CD4-positive, alpha-beta T cell (primary cell): ENCODE data around the gene GALNT8. TPM values are rescaled to one million over a fixed set of nuclear protein-coding genes. Genes with fewer than 3 reads are reported as not detected.

Experiments used
- ATAC-seq: fragments of 200-7000 bp; cut with Tn5 transposase; one replicate; pipeline ENCODE4 v1.10.0; 2022; ENCODE audit warnings: mild to moderate bottlenecking; ENCODE audit not compliant: poor library complexity
- CTCF ChIA-PET: fragments of 350-600 bp; sonication (Branson Sonifier 250); formaldehyde crosslinking; loops from one replicate; lab custom pipeline; 2021; ENCODE audit warnings: antibody characterized with exemption, inconsistent platforms; lab: Charles Lee
- POLR2A ChIA-PET: fragments of 350-600 bp; sonication (Branson Sonifier 250); formaldehyde crosslinking; loops from one replicate; lab custom pipeline; 2021; ENCODE audit warnings: antibody characterized with exemption, inconsistent platforms; lab: Charles Lee
- DNase-seq, 14 experiments: peaks; one replicate each; pipeline ENCODE4 v3.0.0-alpha.2; 2013 to 2020; ENCODE audit warnings: mixed read lengths in 2 of 14
- H3K27ac ChIP-seq, 2 donors: one replicate each; pipeline versions ENCODE4 v1.5.1 to v1.7.0; 2013; ENCODE audit warnings: low read length in 2 of 2, low read depth in 1 of 2, mild to moderate bottlenecking in 1 of 2
- H3K27me3 ChIP-seq, 2 experiments: 1 replicate in 1 of 2; 2 replicates in 1 of 2; pipeline versions ENCODE4 v1.6.1 to v1.7.0; 2013; ENCODE audit warnings: low read length in 2 of 2, control low read depth in 1 of 2, mild to moderate bottlenecking in 1 of 2, moderate library complexity in 1 of 2; ENCODE audit not compliant: insufficient read depth in 2 of 2, control insufficient read depth in 1 of 2
- H3K36me3 ChIP-seq: one replicate; pipeline ENCODE4 v1.6.1; 2013; ENCODE audit warnings: low read length, control low read depth; ENCODE audit not compliant: insufficient read depth
- H3K4me1 ChIP-seq: one replicate; pipeline ENCODE4 v1.6.1; 2013; ENCODE audit warnings: low read length, control low read depth; ENCODE audit not compliant: insufficient read depth
- H3K4me3 ChIP-seq: one replicate; pipeline ENCODE4 v1.5.1; 2013; ENCODE audit warnings: mild to moderate bottlenecking, low read length, moderate library complexity
- H3K9me3 ChIP-seq, 2 experiments: 1 replicate in 1 of 2; 2 replicates in 1 of 2; pipeline versions ENCODE4 v1.6.1 to v1.7.0; 2013; ENCODE audit warnings: low read length in 2 of 2, mild to moderate bottlenecking in 2 of 2, control low read depth in 1 of 2, moderate library complexity in 1 of 2; ENCODE audit not compliant: control insufficient read depth in 1 of 2, insufficient read depth in 1 of 2
- H3K27ac Mint-ChIP-seq: one replicate; pipeline ENCODE4 v1.8.0; 2020; ENCODE audit warnings: mixed read lengths
- H3K27me3 Mint-ChIP-seq: one replicate; pipeline ENCODE4 v1.8.0; 2021; ENCODE audit warnings: mixed read lengths
- H3K36me3 Mint-ChIP-seq: one replicate; pipeline ENCODE4 v1.8.0; 2021; ENCODE audit warnings: low read depth, mixed read lengths
- H3K4me1 Mint-ChIP-seq: one replicate; pipeline ENCODE4 v1.8.0; 2021; ENCODE audit warnings: low read depth, mixed read lengths
- H3K4me3 Mint-ChIP-seq: one replicate; pipeline ENCODE4 v1.8.0; 2020; ENCODE audit warnings: mild to moderate bottlenecking, mixed read lengths
- H3K9me3 Mint-ChIP-seq: one replicate; pipeline ENCODE4 v1.8.0; 2020; ENCODE audit warnings: mixed read lengths
- CTCF ChIP-seq: fragments of 200-600 bp; IDR thresholded peaks from one replicate; pipeline ENCODE4 v1.8.0; 2022; ENCODE audit warnings: antibody characterized with exemption, mild to moderate bottlenecking
- intact Hi-C, 2 experiments: fragments of 100-400 bp; cut with DNase I in 1 of 2; cut with micrococcal nuclease in 1 of 2; formaldehyde crosslinking; loops; one replicate each; pipeline versions ENCODE4 v1.15.1 to v1.9.0; 2023 to 2025; cut with DNase I, micrococcal nuclease
- total RNA-seq, 174 experiments: library from RNA in 2 of 174; stranded (reverse) in 2 of 174; gene quantifications; one replicate each; pipeline ENCODE4 v1.2.3 and lab custom pipeline; 2021 to 2026

Gene GALNT8
- total RNA-seq, 2 experiments from 2014 or later, result 0.44 to 0.56 TPM

DNA sequence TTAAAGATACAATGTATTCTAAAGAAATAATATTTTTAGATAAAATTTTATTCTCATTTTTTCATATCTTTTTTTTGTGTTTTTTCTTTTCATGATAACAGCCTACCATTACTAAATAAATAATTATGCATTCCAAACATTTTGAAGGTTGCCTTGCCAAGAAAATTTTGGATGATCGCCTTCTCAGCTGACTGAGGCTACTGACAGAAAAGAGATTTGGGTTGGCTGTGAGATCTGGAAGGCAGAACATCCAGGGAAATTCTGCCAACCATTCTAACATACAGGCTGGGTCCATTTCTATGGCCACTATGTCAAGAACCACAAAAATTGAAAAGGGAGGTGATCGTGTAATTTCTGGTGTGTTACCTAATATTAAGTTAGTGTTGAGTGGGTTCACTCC is 48.1 kb downstream of the GALNT8 start:
- no peak for TF ChIP-seq CTCF
- no peak for ATAC-seq
- Mint-ChIP-seq H3K27me3 (peaks cover 10% of the 10 kb centered on the region), H3K36me3 (no peaks in the 10 kb centered on the region), H3K9me3 (no peaks in the 10 kb centered on the region), H3K4me1 (no peaks in the 10 kb centered on the region), H3K4me3 (no peak overlapping the region), H3K27ac (no peak overlapping the region)
- H3K4me3 ChIP-seq, result no peak overlapping the region
- no peaks in the 10 kb centered on the region for H3K36me3 ChIP-seq
- no peak overlapping the region for H3K27ac ChIP-seq
- H3K4me1 ChIP-seq, result no peaks in the 10 kb centered on the region
- no peaks in the 10 kb centered on the region for H3K9me3 ChIP-seq
- no peaks in the 10 kb centered on the region for H3K27me3 ChIP-seq
- CTCF ChIA-PET, result no interaction called here
- intact Hi-C loops, result no loop called here
- no peak for DNase-seq
- POLR2A ChIA-PET, result no interaction called here

DNA sequence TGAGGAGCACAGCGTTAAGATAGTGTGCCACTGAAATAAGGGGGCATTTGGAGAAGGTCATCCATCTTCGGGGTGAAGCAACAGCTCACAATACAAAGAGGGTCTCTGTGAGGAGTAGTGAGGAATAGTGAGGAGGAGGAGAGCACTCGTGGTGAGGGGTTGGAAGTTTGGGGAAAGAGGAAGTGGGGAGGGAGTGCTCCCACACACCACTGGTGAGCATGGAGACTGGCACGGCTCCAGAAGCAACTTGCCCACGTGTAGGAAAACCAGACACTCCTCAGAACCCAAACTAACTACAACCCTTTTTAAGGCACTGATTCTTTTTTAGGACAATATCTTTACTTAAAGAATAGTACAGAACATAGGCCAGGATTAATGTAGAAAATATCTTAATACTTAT is 48.9 kb downstream of the GALNT8 start:
- Histone ChIP-seq H3K36me3 (no peaks in the 10 kb centered on the region), H3K9me3 (no peaks in the 10 kb centered on the region), H3K4me3 (no peak overlapping the region), H3K27me3 (no peaks in the 10 kb centered on the region), H3K27ac (no peak overlapping the region), H3K4me1 (no peaks in the 10 kb centered on the region)
- ATAC-seq (no peak), DNase-seq (no peak)
- no peaks in the 10 kb centered on the region for H3K4me1 Mint-ChIP-seq
- no peaks in the 10 kb centered on the region for H3K9me3 Mint-ChIP-seq
- intact Hi-C loops, result no loop called here
- CTCF ChIA-PET, result no interaction called here
- POLR2A ChIA-PET, result no interaction called here
- H3K36me3 Mint-ChIP-seq, result no peaks in the 10 kb centered on the region
- no peak for TF ChIP-seq CTCF
- no peak overlapping the region for H3K27ac Mint-ChIP-seq
- peaks cover 10% of the 10 kb centered on the region for H3K27me3 Mint-ChIP-seq
- no peak overlapping the region for H3K4me3 Mint-ChIP-seq

DNA sequence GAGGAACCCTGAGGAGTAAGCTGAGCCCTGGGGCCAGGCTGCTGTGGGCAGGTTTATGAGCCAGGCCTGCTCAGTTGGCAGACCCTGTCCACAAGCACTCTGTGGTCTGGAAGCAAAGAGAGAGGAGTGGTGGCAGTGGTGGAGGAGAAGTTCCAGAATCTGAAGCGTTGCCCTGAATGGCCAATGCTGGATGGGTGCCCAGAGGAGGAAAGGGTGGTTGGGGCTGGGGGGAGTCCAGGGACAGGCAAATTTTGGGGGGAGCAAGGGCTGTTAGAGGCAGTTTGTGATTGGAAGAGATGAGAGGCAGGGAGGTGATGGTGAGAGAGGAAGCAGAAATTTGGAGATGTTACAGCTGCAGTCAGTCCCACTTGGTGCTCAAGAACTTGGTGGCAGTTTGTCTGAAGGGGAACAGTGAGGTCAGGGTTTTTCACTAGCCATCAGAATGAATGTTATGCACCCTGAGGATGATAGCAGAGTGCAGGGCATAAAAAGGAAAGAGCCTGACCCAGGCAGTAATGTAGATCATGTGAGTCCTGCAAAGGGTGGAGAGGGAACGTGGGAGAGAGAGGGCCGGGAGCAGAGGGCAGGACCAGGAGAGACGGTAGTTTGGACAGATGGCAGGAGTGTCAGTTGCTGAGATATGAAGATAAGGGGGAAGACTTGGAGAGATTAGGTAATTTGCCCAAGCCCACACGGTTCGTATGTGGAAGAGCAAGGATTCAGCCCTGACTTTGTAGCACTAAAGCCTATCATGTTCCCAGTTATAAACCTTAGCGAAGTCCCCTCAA is 51.2 kb downstream of the GALNT8 start:
- H3K4me3 Mint-ChIP-seq, result no peak overlapping the region
- POLR2A ChIA-PET, result no interaction called here
- intact Hi-C loops, result no loop called here

More for the DNA sequence above, 51.2 kb downstream of the GALNT8 start:
- TF ChIP-seq CTCF, result no peak
- Histone ChIP-seq H3K27ac (no peak overlapping the region), H3K9me3 (no peaks in the 10 kb centered on the region), H3K4me3 (no peak overlapping the region), H3K36me3 (no peaks in the 10 kb centered on the region), H3K27me3 (no peaks in the 10 kb centered on the region), H3K4me1 (no peaks in the 10 kb centered on the region)
- Mint-ChIP-seq H3K36me3 (no peaks in the 10 kb centered on the region), H3K27ac (no peak overlapping the region), H3K4me1 (no peaks in the 10 kb centered on the region), H3K9me3 (no peaks in the 10 kb centered on the region), H3K27me3 (peaks cover 15% of the 10 kb centered on the region)
- ATAC-seq (no peak), DNase-seq (no peak)
- CTCF ChIA-PET, result no interaction called here
